ENCODE data around the gene CATSPER4.

Gene CATSPER4

DNA sequence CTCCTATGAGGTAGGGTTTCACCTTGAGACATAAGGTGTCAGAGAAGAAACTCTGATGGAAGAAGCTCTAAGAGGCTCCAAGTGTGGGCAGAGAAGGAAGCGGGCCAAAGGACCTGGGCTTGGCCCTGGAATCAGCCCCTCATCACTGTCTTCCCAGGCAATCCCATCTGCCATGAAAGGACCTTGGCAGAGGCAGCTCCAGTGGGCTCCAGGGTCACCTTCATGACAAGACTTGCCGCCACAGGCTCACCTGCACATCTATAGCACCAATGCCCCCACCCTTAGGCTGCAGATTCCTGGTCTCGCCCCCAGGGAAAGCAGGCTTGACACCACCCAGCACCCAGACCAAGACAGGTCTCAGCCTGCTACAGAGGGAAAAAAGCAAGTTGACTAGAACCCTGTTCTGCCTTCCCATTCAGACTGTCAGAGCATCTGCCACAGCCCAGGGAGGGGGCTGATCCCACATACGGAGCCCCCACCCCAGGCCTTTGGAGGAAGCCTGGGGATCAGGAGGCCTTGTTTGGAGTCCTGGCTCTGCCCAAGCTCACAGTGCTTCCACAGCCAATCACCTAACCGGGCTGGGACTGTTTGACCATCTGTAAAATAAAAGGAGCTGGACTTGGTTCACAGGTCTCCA is 32.0 kb upstream of the CATSPER4 start:
- DNase-seq: no peak
- Histone ChIP-seq H3K36me3 (replicated peaks; ENCODE audit: insufficient read depth, low read length) (no peaks in the 10 kb centered on the region), H3K27me3 (replicated peaks; ENCODE audit: insufficient read depth, low read length) (peaks cover 22% of the 10 kb centered on the region), H3K4me2 (ENCODE audit: low read depth, low read length) (no peak overlapping the region), H3K9me2 (replicated peaks; ENCODE audit: insufficient read depth, low read length) (no peaks in the 10 kb centered on the region), H2AFZ (ENCODE audit: low read length) (no peak overlapping the region), H3K27ac (ENCODE audit: low read length) (no peak overlapping the region), H3K9ac (ENCODE audit: low read length) (no peak overlapping the region), H3K4me3 (ENCODE audit: low read length) (no peak overlapping the region), H3K4me1 (ENCODE audit: low read length) (peaks cover 5% of the 10 kb centered on the region; the same call in 1 of the 2 replicates), H3K9me3 (replicated peaks; ENCODE audit: insufficient read depth, low read length) (no peaks in the 10 kb centered on the region), H4K20me1 (ENCODE audit: insufficient read depth, low read length) (no peaks in the 10 kb centered on the region), H3K79me2 (ENCODE audit: low read length) (no peaks in the 10 kb centered on the region), H3F3A (ENCODE audit: insufficient read depth, low read length) (no peaks in the 10 kb centered on the region)
- TF ChIP-seq, protein P1, sequence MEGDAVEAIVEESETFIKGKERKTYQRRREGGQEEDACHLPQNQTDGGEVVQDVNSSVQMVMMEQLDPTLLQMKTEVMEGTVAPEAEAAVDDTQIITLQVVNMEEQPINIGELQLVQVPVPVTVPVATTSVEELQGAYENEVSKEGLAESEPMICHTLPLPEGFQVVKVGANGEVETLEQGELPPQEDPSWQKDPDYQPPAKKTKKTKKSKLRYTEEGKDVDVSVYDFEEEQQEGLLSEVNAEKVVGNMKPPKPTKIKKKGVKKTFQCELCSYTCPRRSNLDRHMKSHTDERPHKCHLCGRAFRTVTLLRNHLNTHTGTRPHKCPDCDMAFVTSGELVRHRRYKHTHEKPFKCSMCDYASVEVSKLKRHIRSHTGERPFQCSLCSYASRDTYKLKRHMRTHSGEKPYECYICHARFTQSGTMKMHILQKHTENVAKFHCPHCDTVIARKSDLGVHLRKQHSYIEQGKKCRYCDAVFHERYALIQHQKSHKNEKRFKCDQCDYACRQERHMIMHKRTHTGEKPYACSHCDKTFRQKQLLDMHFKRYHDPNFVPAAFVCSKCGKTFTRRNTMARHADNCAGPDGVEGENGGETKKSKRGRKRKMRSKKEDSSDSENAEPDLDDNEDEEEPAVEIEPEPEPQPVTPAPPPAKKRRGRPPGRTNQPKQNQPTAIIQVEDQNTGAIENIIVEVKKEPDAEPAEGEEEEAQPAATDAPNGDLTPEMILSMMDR (IDR thresholded peaks at IDR 0.05; ENCODE audit: low read length): no peak
- TF ChIP-seq EZH2phosphoT487 (IDR thresholded peaks at IDR 0.05; ENCODE audit: low read length) (no peak), EZH2 (optimal IDR thresholded peaks at IDR 0.05; ENCODE audit: low read depth, low read length) (no peak)

DNA sequence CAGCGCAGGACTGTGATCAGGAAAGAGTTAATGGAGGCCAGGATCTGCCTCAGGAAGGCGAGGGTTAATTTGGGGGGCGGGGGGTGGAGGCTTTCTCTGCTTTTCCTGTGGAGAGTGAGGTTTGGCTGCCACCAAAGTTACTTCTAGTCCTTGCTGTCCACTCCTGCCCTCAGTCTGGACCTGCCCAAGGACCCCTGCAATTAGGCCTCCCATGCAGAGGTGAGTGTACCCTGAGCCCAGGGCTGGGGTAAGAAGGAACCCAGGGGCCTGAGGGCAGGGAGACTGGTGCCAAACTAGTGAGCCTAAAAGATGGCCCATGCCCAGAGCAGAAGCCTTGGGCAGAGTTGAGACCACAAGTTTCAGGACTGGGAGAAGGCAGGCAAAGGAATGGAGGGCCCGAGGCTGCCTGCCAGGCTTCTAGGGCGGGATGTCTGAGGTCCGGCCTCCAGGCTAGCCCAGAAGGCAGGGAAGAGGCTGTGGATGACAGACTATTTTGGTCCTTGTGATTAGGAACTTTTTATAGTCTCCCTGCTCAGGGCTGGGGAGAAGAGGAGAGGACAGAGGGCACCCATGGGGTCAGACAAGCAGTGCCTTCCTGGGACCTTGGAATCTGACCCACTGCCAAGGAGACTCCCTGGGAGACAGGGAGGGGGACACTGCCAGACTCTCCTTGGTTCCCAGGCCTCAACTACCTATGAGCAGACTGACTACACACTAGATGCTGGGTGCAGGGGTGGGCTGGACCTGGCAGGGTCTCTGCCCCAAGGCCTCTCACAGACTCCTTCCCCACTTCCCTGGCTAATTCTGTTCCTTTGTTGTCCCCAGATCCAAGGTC is 31.3 kb upstream of the CATSPER4 start, which contains the start of gene FAM110D:
TSS of gene FAM110D (plus strand) at position 172 of the 835 bp plus-strand sequence. CDS start 2,213 bp downstream, outside the sequence.
- no peak within 1 kb of the TSS for H2AFZ ChIP-seq (ENCODE audit: low read length)
- H3K27ac ChIP-seq (ENCODE audit: low read length): no peak within 1 kb of the TSS
- TF ChIP-seq EZH2phosphoT487 (IDR thresholded peaks at IDR 0.05; ENCODE audit: low read length) (no peak), EZH2 (optimal IDR thresholded peaks at IDR 0.05; ENCODE audit: low read depth, low read length) (no peak)
- TF ChIP-seq, protein P1 (IDR thresholded peaks at IDR 0.05; ENCODE audit: low read length): no peak
- no peaks in the 10 kb centered on the region for H3K9me3 ChIP-seq (replicated peaks; ENCODE audit: insufficient read depth, low read length)
- peaks cover 27% of the 10 kb centered on the region for H3K27me3 ChIP-seq (replicated peaks; ENCODE audit: insufficient read depth, low read length)
- H3K79me2 ChIP-seq (ENCODE audit: low read length): no peaks in the 10 kb centered on the region
- H3K9ac ChIP-seq (ENCODE audit: low read length): no peak within 1 kb of the TSS
- no peak within 1 kb of the TSS for H3K4me2 ChIP-seq (ENCODE audit: low read depth, low read length)
- no peak within 1 kb of the TSS for H3K4me3 ChIP-seq (ENCODE audit: low read length)
- peaks cover 5% of the 10 kb centered on the region; the same call in 1 of the 2 replicates for H3K4me1 ChIP-seq (ENCODE audit: low read length)
- no peaks in the 10 kb centered on the region for H3K9me2 ChIP-seq (replicated peaks; ENCODE audit: insufficient read depth, low read length)
- DNase-seq: no peak
- no peaks in the 10 kb centered on the region for H4K20me1 ChIP-seq (ENCODE audit: insufficient read depth, low read length)
- H3K36me3 ChIP-seq (replicated peaks; ENCODE audit: insufficient read depth, low read length): no peaks in the 10 kb centered on the region
- H3F3A ChIP-seq (ENCODE audit: insufficient read depth, low read length): no peaks in the 10 kb centered on the region

DNA sequence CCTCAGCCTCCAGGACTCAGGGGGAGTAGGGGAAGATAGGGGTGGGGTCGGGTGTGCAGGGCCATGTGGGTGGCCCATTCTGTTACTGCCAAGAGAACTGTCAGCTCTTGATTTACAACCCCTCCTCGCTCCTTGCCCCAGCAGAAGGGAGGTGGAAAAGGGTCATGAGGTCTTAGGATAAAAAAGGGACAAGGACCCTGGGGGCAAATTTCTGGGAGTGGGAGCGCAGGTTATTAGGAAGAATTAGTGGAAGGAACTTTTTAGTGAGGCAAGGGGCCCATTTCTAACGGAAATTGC is 30.7 kb upstream of the CATSPER4 start:
- no peak for DNase-seq
- Histone ChIP-seq H3K4me2 (ENCODE audit: low read depth, low read length) (no peak overlapping the region), H3K4me3 (ENCODE audit: low read length) (no peak overlapping the region), H3F3A (ENCODE audit: insufficient read depth, low read length) (no peaks in the 10 kb centered on the region), H3K36me3 (replicated peaks; ENCODE audit: insufficient read depth, low read length) (no peaks in the 10 kb centered on the region), H3K79me2 (ENCODE audit: low read length) (no peaks in the 10 kb centered on the region), H3K4me1 (ENCODE audit: low read length) (peaks cover 5% of the 10 kb centered on the region; the same call in 1 of the 2 replicates), H2AFZ (ENCODE audit: low read length) (no peak overlapping the region), H3K9me3 (replicated peaks; ENCODE audit: insufficient read depth, low read length) (no peaks in the 10 kb centered on the region), H4K20me1 (ENCODE audit: insufficient read depth, low read length) (no peaks in the 10 kb centered on the region), H3K27me3 (replicated peaks; ENCODE audit: insufficient read depth, low read length) (peaks cover 27% of the 10 kb centered on the region), H3K27ac (ENCODE audit: low read length) (no peak overlapping the region), H3K9me2 (replicated peaks; ENCODE audit: insufficient read depth, low read length) (no peaks in the 10 kb centered on the region), H3K9ac (ENCODE audit: low read length) (no peak overlapping the region)
- TF ChIP-seq, protein P1 (IDR thresholded peaks at IDR 0.05; ENCODE audit: low read length): no peak
- TF ChIP-seq EZH2phosphoT487 (IDR thresholded peaks at IDR 0.05; ENCODE audit: low read length): no peak
- TF ChIP-seq EZH2 (optimal IDR thresholded peaks at IDR 0.05; ENCODE audit: low read depth, low read length): no peak
